ENCODE data around the gene MTG2.

MTG2 gene

DNA sequence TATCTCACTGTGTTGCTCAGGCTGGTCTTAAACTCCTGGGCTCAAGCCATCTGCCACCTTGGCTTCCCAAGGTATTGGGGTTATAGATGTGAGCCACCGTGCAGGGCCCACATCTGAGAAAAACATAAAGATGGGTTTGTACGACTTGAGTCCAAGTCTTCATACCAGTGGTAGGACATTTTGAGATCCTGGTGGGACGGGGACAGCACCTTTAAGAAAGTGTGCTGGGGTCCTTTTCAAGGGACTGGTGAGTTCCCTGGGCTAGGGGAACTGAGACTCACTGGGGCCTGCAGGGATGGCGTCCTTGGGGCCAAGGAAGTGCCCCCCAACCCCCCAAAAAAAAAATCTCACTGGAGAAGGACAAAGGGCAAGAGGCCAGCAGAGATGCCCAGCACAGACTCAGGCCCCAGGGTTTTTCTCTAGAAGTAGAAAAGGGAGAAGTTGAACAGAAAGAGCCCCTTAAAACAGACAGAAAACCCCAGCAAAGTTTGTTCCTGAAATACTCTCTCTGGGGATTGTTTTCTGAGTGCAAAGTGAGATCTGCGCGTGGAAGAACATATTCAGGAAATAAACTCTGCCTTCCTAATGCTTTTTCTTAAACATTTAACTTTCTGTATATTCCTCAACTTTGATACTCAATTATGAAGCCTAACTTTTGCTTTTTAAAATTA lies 66.2 kb downstream of the MTG2 start:
- no peak for DNase-seq (ENCODE audit: low spot score)
- no peak for TF ChIP-seq CTCF (IDR thresholded peaks at IDR 0.05)
- Histone ChIP-seq H3K27ac (no peak overlapping the region), H3K4me3 (no peak overlapping the region)

DNA sequence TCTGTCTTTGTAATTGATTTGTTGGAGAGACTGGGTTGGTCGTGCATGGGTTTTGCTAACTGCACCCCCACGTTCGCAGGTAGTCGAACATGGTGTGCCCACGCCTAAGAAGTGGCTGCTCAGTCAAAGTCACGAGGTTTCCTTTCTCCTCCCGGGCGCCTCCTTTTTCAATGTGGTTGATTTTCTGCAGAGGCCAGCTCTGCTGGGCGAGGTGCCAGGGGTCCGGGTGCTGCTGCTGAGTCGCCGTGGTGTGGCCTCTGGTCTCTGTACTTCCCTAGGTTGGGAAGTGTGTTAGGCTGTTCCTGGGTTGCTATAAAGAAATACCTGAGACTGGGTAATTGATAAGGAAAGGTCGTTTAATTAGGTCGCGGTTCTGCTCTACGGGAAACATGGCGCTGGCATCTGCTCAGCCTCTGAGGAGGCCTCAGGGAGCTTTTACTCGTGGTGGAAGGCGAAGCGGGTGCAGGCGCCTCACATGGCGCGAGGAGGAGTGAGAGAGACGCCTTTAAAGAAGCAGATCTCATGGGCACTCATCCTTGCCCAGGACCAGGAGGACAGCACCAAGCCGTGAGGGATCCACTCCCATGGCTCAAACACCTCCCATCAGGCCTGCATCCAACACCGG lies 69.6 kb downstream of the MTG2 start:
- no peak for TF ChIP-seq CTCF (IDR thresholded peaks at IDR 0.05)
- Histone ChIP-seq H3K27ac (no peak overlapping the region), H3K4me3 (no peak overlapping the region)
- no peak for DNase-seq (ENCODE audit: low spot score)
